ENCODE data around the gene NUDCD3.

Gene NUDCD3

DNA sequence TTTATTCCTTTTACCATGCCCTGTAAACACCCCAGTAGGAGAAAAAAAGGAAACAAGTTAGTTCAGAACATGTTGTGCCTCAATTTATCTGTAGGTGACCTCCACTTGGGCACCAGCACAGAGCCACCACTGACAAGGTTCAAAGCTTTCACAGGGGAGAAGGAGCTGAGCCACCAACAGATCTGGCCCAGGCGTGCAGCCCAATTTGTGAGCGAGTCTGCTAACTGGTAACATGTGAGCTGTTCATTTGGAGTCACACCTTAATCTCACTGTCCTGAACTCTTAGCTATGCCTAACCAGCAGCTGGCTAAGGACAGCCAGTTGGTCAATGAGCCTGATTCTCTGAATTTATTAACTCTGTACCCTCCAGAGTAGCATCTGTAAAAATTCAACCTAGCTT lies 86.7 kb downstream of the NUDCD3 start:
- no peak for DNase-seq (ENCODE audit: low spot score)
- TF ChIP-seq, protein P1, sequence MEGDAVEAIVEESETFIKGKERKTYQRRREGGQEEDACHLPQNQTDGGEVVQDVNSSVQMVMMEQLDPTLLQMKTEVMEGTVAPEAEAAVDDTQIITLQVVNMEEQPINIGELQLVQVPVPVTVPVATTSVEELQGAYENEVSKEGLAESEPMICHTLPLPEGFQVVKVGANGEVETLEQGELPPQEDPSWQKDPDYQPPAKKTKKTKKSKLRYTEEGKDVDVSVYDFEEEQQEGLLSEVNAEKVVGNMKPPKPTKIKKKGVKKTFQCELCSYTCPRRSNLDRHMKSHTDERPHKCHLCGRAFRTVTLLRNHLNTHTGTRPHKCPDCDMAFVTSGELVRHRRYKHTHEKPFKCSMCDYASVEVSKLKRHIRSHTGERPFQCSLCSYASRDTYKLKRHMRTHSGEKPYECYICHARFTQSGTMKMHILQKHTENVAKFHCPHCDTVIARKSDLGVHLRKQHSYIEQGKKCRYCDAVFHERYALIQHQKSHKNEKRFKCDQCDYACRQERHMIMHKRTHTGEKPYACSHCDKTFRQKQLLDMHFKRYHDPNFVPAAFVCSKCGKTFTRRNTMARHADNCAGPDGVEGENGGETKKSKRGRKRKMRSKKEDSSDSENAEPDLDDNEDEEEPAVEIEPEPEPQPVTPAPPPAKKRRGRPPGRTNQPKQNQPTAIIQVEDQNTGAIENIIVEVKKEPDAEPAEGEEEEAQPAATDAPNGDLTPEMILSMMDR (IDR thresholded peaks at IDR 0.05; ENCODE audit: extremely low read depth, missing control alignments), result no peak

DNA sequence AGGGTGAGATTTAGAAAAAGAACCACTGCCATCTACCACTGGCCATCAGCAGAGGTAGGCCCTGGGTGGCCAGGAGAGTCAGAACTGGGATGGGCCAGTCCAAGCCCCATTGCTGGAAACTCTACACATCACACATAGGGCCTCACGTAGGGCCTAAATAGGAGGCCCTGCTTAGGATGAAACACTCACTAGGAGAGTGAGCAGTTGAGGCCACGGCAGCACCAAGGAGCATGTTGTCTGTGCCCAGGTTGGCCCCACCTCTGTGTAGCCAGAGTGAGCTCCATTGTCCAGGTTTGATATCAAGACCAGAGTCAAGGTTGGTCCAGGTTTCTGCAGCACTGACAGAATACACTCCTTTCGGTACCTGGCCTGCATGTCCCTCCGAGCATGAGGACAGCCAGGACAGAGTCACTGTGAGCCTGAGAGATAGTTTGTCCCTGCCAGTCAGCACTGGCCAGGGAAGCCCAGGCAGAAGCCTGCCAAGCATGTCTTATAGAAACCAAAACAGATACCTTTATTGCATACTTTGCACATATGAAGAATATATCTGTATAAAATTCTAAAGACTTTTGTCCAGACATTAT lies 87.2 kb downstream of the NUDCD3 start:
- TF ChIP-seq, protein P1 (IDR thresholded peaks at IDR 0.05; ENCODE audit: extremely low read depth, missing control alignments), result no peak
- no peak for DNase-seq (ENCODE audit: low spot score)

DNA sequence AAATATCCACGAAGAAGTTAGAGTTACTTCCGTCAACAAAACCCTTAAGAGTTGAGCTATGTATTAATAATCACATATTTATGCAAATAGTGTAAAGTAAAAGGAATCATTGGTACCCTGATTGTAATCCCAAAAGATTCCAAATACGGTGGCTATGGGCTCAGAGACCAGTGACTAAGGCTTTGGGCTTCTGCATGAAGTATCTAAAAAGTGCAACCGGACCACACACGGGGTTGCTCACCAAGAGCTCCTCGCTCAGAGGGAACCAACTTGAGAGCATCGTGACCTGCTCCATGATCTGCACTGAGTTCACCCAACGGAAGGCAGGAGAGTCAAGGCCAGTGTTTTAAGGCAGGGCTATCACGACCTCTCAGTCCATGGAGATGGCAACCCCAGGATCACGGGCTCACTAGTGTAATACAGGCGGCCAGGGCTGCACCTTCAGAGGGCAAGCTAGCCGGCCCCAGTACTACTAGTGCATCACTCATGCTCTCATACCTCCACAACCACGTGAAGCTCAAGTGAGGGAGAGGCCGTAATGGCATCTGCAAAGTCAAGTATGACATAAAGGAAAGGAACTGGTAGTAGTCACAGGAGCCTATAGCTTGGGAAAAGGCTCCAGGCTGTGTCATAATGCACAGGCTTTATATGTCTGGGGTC lies 87.9 kb downstream of the NUDCD3 start:
- DNase-seq (ENCODE audit: low spot score), result no peak
- TF ChIP-seq, protein P1 (IDR thresholded peaks at IDR 0.05; ENCODE audit: extremely low read depth, missing control alignments), result no peak

DNA sequence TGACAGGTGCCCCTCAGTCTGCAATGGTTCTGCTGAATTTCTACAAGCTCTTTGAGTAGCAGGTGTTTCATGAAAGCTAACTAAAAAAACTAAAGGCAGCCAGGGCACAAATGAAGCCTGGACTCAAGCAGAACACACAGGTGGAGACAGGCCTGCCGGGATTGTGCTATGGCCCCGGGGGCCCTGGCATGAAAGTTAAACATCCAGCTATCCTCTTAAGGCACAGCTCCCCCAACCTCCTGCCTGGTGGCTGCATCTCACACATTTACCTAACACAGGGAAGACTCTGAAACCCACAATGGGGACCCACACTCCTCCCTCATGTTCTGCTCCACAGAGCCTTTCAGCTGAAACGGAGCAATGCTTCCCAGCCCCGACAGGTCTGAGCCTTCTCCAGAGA lies 88.8 kb downstream of the NUDCD3 start:
- TF ChIP-seq, protein P1 (IDR thresholded peaks at IDR 0.05; ENCODE audit: extremely low read depth, missing control alignments), result no peak

DNA sequence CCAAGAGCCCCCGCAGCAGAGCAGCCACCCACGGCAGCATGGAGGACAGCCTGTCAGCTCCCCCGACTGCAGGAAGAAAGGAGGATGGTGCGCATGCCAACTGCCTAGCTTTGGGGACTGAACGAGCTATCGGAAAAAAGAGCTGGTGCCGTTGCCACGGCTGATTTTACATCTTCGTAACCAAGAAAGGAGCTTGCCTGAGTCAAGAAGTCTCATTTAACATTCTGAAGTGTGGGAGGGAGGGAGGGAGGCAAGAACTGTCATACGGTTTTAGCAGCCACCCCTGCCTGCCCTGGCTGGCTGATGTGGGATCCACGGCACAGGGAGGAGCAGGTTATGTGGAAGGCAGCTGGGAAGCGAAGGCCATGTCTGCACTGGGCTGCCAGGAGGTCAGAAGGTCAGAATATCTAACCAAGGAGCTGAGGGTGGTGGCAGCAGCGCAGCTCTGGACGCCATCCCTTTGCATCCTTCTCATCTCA lies 90.4 kb downstream of the NUDCD3 start:
- no peak for DNase-seq (ENCODE audit: low spot score)

More for the DNA sequence above, 88.8 kb downstream of the NUDCD3 start:
- no peak for DNase-seq (ENCODE audit: low spot score)

DNA sequence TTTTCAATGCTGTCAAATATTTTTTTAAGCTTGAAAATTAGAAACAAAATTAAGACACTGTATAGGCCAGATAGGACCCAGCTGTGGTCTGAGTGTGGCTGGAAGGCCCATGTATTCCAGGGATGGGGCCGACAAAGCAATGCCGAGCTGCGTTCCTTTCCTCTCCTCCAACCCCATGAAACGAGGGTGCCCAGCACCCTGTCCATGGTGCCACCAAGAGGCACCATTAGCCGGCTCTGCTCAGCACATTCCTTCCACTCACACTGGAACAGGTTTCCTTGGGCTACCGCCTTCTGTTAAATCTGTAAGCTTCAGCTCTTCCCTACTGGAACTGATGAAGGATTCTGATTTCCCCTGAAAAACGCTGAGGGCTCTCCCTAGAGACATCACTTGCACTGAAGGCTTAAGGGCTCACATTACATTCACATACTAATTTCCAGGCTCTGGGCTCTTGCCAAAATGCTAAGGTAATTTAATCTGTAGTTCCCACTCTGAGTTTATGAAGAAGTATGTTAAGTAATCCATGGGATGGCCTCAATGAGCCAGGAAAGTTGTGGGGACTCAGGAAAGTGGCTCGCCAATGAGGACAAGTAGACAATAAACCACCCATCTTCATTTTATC lies 91.4 kb downstream of the NUDCD3 start:
- TF ChIP-seq, protein P1 (IDR thresholded peaks at IDR 0.05; ENCODE audit: extremely low read depth, missing control alignments), result no peak
- no peak for DNase-seq (ENCODE audit: low spot score)

More for the DNA sequence above, 90.4 kb downstream of the NUDCD3 start:
- TF ChIP-seq, protein P1 (IDR thresholded peaks at IDR 0.05; ENCODE audit: extremely low read depth, missing control alignments), result no peak

DNA sequence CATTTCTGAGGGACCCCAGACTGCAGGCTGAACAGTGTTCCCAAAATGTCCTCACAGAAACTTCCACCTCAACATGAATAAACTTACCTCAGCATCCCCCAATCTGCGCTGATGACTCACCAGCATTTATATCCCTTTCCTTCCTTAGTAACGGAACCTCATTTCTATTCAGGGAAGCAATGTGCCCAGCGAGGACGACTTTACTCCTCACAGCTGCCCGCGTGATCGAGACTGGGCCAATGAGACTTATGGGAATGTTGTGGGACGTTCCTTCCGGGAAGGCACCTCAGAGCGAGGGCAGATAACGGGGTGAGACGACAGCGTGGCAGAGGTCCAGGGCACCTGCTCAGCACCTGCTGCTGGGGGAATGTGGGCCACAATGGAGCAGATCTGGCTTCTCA lies 91.9 kb downstream of the NUDCD3 start:
- TF ChIP-seq, protein P1 (IDR thresholded peaks at IDR 0.05; ENCODE audit: extremely low read depth, missing control alignments), result no peak
- no peak for DNase-seq (ENCODE audit: low spot score)

Data from GM20000 (cell line).